NCI-H1417 (cell line): ENCODE data around the gene EFCAB10.
"Not testable (repeated sequence)": the region's sequence is repeated elsewhere in the genome, so short reads cannot be mapped to it uniquely, and the experiment has no call there.

ENCODE experiments used
- DNase-seq, 3 experiments: peaks; one replicate each; lab custom pipeline; 2025; lab: John Stamatoyannopoulos, UW

Gene EFCAB10

GRCh38 chr7:105599080-105599479 lies 17.8 kb upstream of the EFCAB10 start:
- DNase-seq, result not testable (repeated sequence)

- no peak for DNase-seq
These were observed 15.6 kb upstream of the EFCAB10 start for GRCh38 chr7:105596866-105597265.

GRCh38 chr7:105594034-105594433 lies 12.7 kb upstream of the EFCAB10 start:
- DNase-seq, result no peak

GRCh38 chr7:105591522-105591921 lies 10.2 kb upstream of the EFCAB10 start:
- no peak for DNase-seq

GRCh38 chr7:105590793-105591192 lies 9.5 kb upstream of the EFCAB10 start:
- no peak for DNase-seq

- DNase-seq, result peak; percentile 71 to 92 (median 73)
These were observed 8.2 kb upstream of the EFCAB10 start for GRCh38 chr7:105589356-105590077.

- DNase-seq, result peak in 1 of 3 experiments; percentile 36
These were observed 6.8 kb upstream of the EFCAB10 start for GRCh38 chr7:105587909-105588635.

- no peak for DNase-seq
These were observed 4.7 kb upstream of the EFCAB10 start for GRCh38 chr7:105585850-105586500.

- DNase-seq, result no peak
These were observed 2.9 kb upstream of the EFCAB10 start for GRCh38 chr7:105584165-105584564.

GRCh38 chr7:105583061-105583460 lies 1.8 kb upstream of the EFCAB10 start:
- no peak for DNase-seq

GRCh38 chr7:105580022-105580740 lies 1.1 kb downstream of the EFCAB10 start:
- DNase-seq, result no peak

- DNase-seq, result no peak
These were observed 2.8 kb downstream of the EFCAB10 start for GRCh38 chr7:105578496-105578895.

GRCh38 chr7:105577251-105577650 lies 4.0 kb downstream of the EFCAB10 start:
- DNase-seq, result no peak

GRCh38 chr7:105571891-105572290 lies 9.4 kb downstream of the EFCAB10 start:
- no peak for DNase-seq

GRCh38 chr7:105567821-105568220 lies 13.5 kb downstream of the EFCAB10 start:
- no peak for DNase-seq

GRCh38 chr7:105567024-105567423 lies 14.3 kb downstream of the EFCAB10 start:
- DNase-seq, result no peak

- no peak for DNase-seq
These were observed 16.1 kb downstream of the EFCAB10 start for GRCh38 chr7:105565190-105565589.

- DNase-seq, result no peak
These were observed 21.4 kb downstream of the EFCAB10 start for GRCh38 chr7:105559926-105560325.

- no peak for DNase-seq
These were observed 43.0 kb downstream of the EFCAB10 start for GRCh38 chr7:105538339-105538738.

GRCh38 chr7:105532709-105533460 lies 48.4 kb downstream of the EFCAB10 start:
- no peak for DNase-seq
